IPS DF 4.7 (cell line): ENCODE measurements around the gene MTUS2.

Source experiments
- DNase-seq: peaks from one replicate; pipeline ENCODE4 v3.0.0-alpha.2; 2013; ENCODE audit warnings: low spot score; ENCODE audit errors: extremely low read depth

The MTUS2 gene

DNA sequence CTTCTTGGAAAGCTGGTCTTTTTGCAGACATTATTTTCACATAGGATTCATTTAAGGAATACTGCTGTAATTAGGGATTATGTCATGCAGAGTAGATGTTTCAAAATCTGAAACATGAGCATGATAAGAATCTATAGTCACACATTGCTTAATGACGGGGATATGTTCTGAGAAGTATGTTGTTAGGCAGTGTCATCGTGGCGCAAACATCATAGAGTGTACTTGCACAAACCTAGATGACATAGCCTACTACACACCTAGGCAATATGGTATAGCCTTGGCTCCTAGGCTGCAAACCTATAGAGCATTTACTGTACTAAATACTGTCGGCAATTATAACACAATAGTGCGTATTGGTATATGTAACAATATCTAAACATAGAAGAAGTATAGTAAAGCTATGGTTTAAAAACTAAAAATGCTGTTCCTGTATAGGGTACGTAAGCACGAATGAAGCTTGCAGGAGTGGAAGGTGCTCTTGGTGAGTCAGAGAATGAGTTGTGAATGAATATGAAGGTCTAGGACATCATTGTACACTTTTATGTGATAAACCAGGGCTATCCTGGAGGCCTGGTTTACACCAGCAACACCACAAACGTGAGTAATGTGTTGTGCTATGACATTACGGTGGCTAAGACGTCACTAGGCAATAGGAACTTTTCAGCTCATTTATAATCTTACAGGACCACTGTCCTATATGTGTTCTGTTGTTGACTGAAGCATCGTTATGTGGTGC is 283.1 kb downstream of the MTUS2 start:
- no peak for DNase-seq

DNA sequence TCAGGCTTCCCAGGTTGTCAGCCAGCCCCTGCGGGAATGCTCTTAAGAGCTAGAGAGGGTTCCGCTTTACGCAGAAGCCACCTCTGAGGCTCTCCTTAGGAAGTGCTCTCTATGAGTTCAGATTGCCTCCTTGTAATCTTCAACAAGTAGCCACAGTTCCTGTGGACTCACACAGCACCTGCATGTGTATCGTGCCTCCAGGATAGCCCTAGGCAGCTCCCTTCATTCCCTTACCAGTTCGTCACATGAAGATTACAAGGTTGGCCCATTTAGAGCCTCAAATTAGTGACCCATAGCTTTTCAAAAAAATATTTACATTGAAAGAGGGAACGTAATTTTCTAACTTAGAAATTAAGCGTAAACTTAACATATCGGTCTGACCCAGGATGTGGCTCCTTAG is 284.3 kb downstream of the MTUS2 start:
- DNase-seq, result no peak

DNA sequence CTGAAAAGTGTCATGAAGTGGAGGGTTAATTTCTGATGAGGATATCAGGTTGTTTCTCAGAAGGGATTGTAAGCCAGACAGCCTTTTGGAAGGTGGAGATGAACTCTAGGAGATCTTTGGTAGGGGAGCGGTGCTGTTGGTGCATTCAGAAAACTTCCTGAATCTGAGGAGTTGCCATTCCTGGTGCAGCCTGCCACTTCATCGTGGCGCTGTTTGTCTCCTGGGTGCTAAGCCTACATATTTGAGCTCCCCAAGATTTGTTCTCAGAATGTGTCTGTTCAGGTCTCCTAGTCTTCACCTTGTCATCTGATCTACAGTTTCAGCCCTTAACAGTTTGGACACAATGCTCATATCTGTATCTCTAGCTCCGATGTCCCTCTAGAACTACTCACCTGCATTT is 285.6 kb downstream of the MTUS2 start:
- DNase-seq, result peak; percentile 7

DNA sequence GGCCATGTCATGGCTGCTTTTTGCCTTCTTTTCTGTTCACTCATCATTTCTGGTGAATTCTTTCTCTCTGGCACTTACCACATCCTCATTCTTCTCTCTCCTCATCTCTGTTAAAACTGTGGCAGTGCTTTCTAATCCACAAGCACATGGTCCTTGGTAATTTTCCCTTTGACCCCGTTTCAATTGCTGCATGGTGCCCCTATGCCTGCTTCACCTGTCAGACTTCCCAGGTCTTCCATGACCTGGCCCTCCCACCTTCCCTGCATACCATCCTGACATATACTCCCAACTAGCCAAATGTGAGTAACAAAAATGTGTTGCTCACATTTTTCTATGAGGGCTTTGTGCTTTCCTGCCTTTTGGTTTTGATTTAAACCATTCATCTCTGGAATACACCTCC is 286.5 kb downstream of the MTUS2 start:
- no peak for DNase-seq

DNA sequence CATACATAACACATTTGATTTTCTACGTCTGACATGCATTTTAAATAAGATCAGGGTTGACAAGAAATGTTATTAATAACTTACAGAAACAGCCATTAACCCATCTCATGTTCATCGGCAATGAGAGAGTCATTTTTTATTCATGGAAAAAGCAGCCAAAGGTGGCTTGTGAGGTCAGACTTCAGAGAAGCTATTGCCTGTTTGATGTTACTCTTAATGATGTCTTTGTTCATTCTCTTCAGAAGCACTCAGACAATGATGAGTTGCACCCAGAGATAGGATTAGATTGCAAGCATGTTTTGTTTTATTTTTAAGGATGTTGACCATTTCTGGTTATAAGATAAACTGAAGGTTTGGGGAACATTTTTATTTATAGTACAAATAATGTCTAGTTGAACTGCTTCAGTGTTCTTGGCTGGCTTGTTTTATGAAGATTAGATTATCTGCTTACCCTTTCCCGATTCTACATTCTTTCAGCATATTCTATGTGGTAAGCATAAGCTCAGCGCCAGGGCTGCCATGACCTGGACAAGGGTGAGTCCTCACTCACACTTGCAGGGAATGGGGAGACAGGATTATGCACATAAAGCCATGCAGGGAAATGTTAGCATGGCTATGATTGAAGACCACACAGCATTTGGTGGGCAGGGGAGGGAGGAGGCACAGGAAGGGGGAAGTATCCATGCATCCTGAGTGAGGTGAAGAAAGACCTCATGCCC is 288.1 kb downstream of the MTUS2 start:
- no peak for DNase-seq

DNA sequence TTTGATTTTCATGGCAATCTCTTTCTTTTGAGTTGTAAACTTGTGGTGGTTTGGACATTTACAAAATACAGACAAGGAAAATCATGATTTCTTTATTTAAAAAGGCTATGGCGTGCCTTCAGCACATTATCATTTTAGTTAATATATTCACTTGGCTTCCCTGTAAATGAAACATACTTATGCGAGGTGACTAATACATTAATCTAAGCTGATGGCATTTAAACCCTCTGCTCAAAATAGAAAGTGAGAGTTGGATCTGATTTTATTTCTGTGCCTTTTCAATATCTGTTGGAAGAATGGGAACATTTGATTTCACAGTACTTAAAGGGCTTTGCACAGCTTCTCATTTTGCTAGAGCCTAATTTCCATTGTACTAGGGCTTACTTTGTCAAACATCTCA is 289.8 kb downstream of the MTUS2 start:
- no peak for DNase-seq

DNA sequence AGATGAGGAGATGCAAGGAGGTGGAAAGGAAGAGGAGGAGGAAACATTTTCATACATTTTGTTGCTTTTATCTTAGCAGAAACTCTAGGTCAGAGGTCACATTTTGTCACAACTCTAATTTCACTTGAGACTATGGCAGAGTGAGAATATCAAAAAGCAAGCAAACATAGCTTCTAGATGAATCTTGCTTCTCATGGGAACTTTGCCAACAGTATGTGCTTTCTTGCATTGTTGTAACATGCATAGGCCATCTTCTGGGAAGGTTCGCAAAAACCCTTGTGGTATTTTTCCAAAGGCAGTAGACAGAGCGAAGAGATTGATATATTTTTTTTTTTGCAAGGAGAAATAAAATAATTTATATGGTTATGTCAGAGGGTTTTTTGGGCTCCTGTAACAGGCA is 291.3 kb downstream of the MTUS2 start:
- no peak for DNase-seq

DNA sequence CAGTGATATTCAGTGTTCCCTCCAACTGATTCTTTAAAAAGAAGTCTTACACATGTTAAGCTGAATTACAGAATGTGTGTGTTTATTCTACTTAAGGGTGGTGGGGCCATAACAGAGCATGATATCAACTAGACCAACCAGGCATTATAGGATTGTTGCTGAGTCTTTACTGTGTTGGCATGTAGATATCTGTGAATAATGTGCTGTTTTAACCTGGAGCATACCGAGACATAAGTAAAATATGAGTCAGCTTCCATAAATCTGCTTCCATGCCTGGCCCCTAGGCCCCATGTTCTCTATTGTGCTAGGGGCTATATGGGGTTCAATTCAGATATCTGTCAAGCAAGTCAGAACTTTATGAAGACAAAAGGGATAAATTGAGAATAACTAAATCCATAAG is 295.7 kb downstream of the MTUS2 start:
- no peak for DNase-seq

DNA sequence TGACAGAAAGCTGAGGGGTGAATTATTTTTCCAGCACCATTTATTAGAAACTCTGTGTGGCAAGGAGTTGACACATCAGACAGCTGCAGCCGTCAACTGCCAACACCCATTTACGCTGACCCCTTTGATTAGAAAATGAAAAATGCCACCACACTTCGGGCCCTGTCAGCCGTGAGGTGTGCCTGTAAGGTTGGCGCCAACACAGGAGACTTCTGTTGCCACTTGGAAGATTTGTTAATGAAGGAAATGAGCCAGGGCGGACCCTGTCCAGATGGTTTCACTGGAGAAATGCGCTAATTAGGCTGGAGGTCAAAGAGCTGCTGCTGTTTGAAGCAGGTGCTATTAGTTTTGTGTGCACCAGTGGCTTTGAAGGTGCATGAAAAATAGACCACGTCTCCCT is 297.5 kb downstream of the MTUS2 start:
- DNase-seq, result no peak

DNA sequence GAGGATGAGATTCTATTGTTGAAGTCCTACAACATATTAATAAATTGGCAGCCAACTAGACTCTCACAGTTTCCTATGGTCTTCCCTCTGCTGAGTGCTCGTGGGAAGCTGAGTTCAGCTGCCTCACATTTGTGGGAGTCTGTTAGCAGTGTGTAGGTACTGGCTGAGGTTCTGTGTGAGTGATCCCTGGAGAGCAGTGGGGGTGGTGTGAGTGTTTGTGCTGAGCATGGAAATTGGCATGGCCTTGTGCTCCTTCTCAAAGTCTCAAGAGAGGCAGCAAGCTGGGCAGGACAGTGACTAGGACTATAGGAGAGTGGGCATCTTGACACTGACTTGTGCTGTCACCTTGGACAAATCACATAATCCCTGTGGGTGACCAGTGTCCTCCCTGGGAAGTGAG is 298.3 kb downstream of the MTUS2 start:
- DNase-seq, result no peak

DNA sequence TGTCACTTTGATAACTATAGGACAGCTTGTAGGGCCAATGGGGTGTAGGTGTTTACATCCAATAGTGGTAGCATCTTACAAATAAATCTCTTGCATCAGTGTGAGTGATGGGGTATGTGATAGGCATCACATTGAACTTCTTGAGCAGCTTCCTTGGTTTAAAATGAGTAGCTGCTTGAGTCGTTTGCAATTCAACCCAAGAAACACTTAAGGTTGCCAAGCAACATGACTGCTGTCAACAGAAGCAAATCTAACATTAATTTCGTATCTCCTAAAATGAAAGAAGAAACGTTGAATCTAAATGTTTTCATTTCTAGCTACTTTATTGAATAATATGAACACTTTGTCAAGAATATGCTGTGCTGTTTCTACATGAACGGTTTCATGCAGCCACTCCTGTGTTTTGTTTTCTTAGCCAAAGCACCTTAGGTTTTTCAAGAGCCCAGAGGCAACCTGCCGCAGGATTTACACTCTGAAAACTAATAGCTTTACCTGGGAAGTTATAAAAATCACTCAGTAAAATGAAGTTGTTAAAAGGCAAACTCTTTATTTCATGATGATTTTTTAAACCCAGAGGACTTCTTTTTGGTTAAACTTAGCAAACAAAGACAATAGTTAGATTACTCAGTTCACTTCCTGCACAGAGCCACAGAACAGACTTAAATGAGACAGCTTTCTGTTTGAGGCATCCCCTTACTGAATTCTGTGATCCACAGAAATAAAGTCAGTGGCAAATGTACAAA is 305.2 kb downstream of the MTUS2 start:
- no peak for DNase-seq

DNA sequence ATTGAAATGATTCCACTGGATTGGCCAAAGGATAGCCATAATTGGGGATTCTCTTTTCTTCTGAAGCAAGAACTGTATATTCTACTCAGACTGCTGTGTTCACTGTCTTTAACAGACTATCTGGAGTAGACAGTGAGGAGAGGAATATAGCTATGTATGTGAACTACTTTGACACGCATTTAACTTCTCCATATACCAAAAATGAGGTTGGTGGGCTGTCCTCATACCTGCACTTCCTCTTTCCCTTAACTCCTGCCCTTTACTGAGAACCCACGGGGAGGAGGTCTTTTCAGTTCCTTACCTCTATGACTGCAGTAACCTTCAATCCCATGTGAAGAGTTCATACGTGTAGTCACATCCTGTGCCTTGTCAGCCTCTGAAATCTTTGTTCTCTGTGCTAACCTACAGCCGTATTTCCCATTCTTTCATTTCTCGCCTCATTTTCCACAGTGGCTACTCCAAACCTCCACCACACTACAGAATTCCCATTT is 305.8 kb downstream of the MTUS2 start:
- no peak for DNase-seq

DNA sequence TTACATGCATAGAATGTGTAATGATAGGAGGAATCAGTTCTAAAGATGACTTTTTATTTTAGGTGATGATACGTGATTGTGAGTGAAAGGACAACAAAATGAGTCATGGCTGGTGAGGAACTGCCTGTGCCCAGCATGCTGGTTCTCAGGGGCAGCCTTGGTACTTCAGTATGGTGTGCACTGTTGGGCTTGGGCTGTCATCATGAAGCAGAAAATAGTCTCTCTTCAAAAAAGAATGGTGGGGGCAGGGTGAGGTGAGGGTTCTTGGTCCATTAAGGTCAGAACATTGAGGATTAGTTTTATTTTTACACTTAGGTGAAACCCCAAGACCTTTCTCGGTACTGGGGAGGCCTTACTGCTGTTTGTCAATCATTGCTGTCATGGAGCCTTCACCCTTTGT is 309.5 kb downstream of the MTUS2 start:
- DNase-seq, result no peak

DNA sequence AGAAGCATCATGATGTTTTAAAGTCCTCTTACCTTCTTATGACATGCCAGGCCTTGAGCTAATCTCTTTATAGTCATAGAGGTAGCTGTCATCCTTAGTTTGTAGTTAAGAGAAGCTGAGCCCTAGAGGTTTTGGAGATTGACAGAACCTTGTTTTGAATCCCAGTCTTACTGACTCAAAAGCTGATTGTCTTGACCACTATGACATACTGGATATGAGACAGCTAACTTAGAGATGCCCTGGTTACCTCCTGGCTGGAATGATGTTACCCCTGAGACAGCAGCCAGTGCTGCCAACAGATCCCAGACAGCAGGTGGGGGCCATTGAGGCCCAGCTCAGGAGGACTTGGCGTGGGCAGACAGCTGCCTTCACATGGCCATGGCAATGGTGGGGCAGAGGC is 311.0 kb downstream of the MTUS2 start:
- no peak for DNase-seq

DNA sequence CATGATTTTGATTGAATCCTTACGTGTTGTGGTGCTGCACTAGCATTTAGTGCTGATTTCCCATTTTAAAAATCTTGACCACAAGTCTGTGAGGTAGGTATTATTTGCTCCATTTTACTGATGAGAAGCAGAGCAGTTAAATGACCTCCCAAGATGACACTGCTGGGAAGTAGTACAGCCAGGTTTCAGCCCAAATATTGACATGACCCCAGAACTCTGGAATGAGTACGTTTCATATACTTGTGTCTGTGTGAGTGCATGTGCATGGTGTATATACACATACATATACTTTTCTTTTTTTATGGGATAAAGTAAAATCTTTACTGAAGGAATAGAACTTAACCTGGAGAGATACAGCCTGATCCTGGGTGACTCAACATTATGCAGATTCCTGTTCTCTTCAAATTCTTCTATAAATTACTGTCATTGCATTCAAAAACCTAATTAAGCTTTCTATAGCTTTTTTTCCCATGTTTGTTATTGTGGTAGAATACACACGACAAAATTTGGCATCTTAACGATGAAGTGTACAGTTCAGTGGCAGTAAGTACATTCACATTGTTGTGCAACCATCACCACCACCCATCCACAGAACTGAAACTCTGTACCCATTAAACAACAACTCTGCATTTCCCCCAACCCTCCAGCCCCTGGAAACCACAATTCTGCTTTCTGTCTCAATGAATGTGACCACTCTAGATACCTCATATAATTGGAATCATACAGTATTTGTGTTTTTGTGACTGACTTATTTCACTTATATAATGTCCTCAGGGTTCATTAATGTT is 311.9 kb downstream of the MTUS2 start:
- DNase-seq, result no peak

DNA sequence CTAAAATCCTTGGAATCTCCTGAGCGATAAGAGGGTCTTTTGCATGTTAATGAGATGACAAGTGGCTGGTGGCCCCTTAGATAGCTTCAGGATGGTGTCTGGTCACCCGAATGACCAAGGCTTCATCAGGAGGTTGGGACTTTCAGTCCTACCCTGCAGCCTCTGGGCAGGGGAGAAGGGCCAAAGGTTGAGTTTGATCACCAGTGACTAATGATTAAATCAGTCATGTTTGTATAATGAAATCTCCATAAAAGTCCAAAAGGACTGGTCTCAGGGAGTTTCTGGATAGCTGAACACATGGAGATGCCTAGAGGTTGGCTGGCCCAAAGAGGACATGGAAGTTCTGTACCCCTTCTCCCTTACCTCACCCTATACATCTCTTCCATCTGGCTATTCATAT is 316.2 kb downstream of the MTUS2 start:
- no peak for DNase-seq

DNA sequence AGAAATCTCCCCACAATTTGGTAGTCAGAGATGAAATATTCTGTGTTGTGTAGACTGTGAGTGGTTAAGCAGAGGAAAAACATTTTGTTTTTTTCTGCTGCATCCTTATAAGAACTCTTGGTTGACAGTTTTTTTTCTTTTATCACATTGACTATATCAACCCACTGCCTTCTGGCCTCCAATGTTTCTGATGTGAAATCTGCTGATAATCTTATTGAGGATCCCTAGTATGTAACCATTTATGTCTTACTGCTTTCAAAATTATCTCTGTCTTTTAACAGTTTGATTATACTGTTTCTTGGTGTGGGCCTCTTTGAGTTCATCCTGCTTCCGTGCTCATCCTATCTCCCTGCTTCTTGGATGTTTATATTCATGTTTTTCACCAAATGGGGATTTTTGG is 316.9 kb downstream of the MTUS2 start:
- no peak for DNase-seq

DNA sequence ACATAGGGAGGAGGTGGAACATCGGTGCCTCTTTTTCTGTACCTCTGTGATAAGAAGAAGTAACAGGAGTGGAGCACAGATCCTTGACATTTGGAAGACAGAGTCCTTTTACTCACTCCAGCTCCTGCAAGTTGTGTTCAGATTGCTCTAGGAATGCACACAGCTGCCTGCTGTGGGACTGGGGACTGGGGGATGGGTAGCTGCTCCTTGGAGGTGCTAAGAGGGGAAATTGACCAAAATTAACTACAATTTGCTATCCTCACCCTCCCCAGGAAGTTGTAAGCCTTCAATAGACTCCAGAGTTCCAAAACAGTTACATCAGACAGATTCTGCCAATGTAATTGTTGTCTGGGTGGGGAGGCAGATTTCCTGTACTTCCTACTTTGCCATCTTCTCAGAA is 317.9 kb downstream of the MTUS2 start:
- DNase-seq, result no peak

DNA sequence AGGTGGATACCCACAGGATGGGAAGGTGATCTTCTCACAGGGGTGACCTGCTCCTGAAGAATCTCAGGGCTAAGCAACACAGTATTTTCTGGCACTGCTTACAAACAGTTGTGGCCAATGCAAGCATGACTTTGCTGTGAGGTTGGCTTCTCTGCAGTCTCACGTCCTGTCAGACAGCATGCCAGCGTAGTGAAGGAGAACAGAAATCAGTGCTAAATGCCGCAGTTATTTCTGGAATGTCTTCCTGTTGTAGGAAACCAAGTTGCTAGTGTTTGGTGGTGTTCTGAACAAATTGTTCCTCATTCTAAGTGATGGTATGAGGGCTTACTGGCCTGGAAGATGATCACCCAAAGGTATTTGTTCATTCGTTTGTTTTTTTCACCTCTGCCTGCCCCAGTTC is 320.1 kb downstream of the MTUS2 start:
- DNase-seq, result no peak

DNA sequence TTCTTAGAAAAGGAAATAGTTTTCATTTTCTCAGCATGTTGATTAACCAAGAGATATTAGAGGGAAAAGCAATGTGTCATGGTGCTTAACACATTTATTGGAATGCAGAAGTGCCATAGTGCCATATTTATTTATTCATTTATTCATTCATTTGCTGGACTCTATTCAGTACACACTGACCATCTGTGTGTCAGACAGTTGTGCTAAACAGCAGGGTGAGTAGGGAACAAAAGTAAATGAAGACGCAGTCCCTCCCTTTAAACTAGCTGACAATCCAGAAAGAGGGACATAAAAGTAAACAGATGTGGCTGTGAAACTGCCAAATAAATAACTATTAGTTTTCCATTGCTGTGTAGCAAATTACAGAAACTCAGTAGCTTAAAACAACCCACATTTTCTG is 323.7 kb downstream of the MTUS2 start:
- no peak for DNase-seq

DNA sequence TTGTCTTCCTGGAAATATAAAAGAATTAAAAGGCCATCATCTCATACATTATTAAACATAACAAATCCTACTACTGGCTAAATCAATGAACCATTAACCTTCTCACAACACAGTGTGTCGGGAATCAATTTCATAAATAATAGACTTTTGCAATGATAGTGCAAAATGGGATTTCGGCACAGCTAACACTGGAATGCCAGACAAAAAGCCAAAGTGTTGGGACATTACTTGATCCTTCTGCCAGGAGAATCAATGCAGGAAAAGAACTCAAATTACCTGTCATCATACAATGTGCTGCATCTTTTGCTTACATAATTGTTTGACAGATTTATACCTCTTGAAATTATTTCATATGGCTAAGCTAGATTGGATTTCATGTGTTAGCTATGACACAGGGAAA is 334.3 kb downstream of the MTUS2 start:
- DNase-seq, result no peak

DNA sequence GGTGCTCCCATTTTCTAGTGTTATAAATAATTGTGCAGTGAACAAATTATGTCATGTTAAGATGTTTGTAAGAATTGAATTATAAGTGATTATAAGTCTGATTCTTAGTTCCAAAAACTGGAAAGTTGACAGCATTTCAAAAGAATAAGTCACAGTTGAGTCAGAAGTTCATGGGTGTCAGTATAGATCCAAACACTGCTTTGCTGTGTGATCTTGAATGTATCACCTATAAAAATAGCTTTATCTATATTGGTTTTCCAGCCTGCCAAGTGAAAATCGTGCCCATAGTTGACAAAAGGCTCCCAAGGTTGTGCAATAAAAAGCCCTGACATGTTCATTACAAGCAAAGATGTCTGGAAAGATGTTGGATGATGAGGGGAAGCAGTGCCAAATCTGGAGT is 336.0 kb downstream of the MTUS2 start:
- DNase-seq, result no peak
